Activated CD8-positive, alpha-beta memory T cell treated with anti-CD3 and anti-CD28 coated beads for 48 hours (primary cell): ENCODE data around the gene NDUFS7.

Experiments
- DNase-seq, 3 experiments: peaks; one replicate each; pipeline ENCODE4 v3.0.0-alpha.2; 2020; ENCODE audit warnings: low read depth in 2 of 3, low spot score in 2 of 3

NDUFS7 gene

DNA sequence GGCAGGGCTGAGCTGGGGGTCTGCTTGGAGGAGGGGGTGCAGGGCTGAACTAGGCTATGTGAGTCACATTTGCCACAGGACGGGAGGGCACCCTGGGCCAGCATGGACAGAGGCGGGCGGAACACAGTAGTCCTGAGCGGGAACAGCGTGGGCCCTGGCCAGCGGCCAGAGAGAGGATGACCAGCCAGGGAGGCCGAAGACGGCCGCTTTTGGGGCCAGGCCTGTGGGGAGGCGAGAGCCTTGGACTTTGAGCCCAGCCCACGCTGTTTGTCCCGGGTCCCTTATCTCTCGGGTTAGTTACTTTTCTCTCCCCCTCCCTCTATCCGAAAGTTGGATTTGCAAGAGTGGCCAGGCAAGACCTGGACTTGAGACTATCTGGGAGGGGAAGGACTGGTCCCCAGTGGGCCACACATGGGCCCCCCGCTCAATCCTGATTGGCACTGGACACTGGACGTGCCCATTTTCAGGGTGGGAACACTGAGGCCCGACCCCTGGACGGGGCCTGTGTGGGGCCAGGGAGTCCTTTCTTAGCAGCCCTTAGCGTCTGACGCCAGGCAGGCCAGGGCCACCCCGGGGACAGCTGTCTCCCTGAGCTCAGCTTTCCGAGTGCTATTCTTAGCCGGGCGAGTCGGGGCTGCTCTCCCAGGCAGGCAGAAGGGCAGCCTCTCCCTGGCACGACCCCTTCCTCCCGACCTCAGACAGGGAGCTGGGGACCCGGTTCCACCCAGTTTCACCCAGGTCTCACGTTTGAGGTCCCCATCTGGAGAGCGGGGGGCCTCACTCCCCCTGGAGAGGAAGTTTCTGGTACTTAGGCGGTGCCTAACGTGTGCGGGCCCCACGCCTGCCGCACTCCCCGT is 16.8 kb downstream of the NDUFS7 start:
- DNase-seq = no peak

GRCh38 chr19:1401138-1401888 is 17.6 kb downstream of the NDUFS7 start, which contains the start of gene GAMT:
TSS of gene GAMT (minus strand) at chr19:1401542. CDS start at chr19:1401476, 66 bp downstream.
- DNase-seq = peak in 1 of 3 experiments; percentile 37

DNA sequence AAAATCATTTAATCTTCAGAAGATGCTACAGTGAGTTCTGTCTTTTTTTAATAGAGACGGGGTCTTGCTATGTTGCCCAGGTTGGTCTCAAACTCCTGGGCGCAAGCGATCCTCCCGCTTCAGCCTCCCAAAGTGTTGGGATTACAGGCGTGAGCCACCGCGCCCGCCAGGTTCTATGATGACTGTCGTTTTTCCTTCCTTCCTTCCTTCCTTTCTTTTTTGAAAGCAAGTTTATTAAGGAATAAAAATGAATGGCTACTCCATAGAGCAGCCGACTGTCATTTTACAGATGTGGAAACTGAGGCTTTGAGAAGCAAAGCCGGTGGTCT is 18.1 kb downstream of the NDUFS7 start:
- DNase-seq = no peak

DNA sequence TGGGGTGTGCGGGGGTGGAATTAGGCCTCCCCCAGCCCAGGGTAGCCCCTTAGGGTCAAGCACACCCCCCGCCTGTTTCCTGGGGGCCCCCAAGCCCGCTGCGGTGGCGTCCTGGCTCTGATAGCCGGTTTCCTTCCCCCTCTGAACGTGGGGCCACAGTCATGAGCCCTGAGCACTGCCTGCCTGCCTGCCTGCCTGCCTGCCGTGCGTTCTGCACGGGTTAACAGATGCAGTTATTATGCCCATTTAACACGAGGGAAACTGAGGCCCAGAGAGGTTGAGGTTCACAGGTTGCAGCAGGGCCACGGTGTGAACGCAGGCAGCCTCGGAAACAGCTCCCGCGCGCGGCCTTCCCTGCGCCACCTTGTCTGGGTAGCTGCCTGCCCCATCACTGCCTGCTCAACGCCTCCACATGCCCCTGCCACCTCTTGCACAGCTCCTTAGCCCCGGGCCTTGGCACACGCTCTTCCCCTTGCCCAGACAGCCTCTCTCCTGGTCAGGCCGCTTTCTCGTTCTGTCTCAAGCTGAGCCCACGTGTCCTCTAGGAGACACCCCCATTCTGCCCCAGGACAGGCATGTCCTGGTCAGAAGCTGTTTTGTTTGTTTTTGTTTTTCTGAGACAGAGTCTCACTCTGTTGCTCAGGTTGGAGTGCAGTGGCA is 18.8 kb downstream of the NDUFS7 start:
- no peak for DNase-seq

GRCh38 chr19:1406774-1407527 is 23.2 kb downstream of the NDUFS7 start:
- DNase-seq = peak; percentile 95 to 100 (median 97)

- DNase-seq = peak; percentile 24 to 31 (median 30)
Observed at GRCh38 chr19:1407528-1408299, 24.0 kb downstream of the NDUFS7 start, which contains the start of gene DAZAP1. TSS of gene DAZAP1 (plus strand) at chr19:1407586. CDS start at chr19:1407774, 188 bp downstream.

DNA sequence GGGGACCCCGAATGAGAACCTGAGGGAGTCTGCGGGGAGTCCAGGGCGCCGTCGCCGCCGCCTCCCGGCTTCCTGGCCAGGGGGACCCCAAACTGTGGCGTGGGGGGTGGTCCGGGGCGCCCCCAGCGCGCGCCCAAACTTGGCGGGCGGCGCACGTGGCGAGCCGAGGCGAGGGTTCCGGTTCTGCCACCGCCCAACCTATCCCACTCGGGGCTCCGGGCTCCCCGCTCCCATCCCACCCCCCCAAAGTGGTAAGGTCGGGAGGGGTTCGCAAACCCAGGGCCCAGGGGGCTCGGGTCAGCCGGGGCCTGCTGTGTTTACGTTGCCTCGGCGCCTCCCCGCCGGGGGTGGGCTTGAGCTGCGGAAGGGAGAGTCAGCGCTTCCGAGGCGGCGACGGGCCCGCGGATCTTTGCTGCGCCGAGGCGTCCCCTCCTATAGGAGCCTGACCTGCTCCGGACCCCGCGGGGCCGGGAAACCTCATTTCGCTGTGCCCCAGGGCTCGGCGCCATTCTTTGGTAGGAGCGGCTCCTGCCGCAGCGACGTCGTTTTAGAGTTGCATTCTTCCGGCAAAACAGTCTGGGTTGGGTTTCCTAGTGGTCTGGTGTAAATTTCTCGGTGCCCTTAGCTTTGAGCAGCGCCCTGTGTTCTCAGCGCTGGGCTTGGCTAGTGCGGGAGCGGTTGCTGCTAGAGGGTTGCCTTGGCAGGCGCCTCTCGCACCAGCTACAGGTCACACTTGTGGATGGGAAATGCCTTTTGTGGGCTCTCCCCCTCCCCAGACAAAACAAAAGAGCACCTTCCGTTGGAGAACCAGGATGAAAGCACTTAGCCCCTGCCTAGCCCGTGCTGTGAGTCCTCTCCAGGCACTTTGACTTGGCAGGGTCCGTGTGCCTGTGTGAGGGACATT is 24.8 kb downstream of the NDUFS7 start:
- peak in 2 of 3 experiments; percentile 30 to 36 for DNase-seq

GRCh38 chr19:1409204-1410005 is 25.7 kb downstream of the NDUFS7 start:
- no peak for DNase-seq

DNA sequence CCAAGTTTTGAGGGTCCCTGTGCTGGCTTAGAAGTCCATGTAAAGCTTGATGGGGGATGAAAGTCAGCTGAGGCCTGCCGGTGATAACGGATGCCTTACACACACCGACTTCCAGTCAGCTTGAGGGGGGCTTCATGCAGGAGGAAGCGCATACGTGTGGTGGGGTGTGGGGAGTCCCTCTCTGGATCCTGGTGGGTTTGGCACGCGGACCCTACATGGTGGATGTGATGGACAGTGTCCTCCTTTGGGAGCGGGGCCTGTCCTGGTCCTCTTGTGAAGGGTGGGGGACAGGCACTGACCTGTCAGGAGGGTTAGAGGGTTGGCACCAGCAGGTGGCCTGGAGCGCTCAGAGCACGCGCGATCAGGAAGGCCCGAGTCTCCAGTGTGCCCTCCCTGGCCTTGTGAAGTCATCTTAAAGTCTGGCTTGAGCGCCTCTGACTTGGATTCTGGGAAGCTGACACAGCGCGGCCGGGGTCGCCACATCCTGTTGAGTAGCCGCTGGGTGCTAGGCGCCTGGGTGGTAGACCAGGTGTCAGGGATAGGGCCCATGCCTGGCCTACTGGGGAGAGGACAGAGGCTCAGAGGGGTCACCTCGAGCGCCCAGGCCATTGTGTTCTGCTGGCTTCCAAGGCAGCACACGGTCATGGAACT is 26.6 kb downstream of the NDUFS7 start:
- no peak for DNase-seq

GRCh38 chr19:1410789-1411188 is 27.1 kb downstream of the NDUFS7 start:
- DNase-seq = no peak

GRCh38 chr19:1411255-1412191 is 27.8 kb downstream of the NDUFS7 start:
- DNase-seq = no peak

DNA sequence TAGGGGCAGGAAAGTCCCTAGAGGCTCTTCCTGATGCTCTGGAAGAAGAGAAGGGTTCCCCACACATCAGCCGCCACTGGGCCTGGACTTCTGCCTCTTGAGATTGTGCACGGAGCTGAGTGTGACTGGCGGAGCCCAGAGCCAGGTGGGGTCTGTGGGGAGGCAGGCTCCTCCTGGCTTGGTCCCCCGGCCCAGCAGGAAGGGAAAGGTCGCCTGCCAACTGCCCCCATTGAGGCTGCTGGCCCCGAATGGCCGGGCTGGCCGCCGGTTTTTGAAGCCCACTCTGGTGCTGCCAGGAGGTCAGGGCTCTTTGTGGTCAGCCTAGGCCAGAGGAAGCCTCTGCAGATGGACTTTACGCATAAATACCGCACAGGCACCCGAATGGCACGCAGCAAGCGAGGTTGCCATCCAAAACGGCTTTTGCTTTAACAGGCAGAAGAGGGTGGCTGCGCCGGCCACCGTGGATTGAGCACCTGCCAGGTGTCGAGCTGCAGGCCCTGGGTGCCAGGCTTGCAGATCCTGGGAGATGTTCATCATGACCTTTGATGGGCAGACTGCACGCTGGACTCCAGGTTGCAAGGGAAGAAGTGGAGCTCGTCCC is 28.7 kb downstream of the NDUFS7 start:
- DNase-seq = no peak

- DNase-seq = no peak
Observed at GRCh38 chr19:1412995-1413800, 29.5 kb downstream of the NDUFS7 start.

DNA sequence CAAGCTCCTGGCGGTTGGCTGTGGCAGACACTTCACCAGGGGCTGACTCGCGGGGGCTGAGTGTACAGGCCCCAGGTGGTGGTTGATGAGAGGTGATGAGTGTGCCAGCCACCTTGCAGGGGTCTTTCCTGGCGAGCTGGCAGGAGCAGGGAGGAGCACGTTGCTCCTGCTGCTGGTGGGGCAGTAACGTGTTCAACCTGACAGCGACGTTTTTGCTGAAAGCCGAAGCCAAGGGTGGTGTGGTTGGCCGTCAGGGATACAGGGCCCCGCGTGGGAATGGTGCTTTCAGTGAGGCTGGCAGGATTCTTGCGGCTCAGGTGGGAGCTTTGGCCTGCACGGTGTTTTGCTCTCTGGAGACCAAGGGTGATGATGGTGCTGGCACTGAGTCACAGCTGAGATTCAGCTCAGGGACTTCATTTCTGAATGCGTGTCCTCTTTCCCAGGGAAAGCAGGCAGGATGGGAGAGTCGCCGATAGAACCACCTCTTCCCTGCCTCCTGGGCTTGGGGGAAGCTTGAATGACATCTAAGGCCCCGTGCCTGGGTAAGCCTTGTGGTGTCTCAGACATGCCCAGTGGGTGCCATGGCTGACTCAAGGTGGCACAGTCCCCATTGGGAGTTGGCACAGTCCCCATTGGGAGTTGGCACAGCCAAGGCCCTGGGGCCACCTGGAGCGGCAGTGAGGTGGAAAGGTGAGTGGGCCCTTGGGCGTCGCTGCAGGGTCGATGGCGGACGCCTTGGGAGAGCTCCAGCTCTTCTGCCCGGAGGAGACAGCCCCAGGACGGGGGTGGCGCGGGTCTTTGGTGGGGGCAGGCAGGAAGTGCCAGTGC is 32.5 kb downstream of the NDUFS7 start:
- DNase-seq = no peak

DNA sequence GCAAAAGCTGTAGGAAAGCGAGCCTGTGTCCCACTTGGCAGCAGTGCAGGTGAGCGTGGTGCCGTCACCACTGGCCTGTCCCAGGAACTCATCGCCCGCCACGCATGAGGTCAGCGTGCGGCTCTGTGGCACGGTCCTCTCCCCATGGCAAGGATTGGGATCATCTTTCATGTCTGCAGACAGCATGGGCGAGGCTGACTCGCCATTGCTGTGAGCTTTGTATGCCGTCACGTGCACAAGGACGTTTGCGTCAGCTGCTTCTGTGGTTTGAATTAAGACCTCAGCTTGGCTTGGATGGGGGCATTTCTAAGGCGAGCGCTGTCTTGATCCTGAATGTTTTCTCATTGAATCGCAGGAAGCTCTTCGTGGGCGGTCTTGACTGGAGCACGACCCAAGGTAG is 33.4 kb downstream of the NDUFS7 start:
- DNase-seq = no peak
